ENCODE data around the gene COL8A1. TPM values are rescaled to one million over a fixed set of nuclear protein-coding genes. Genes with fewer than 3 reads are reported as not detected.
"Not testable (repeated sequence)": the region's sequence is repeated elsewhere in the genome, so short reads cannot be mapped to it uniquely, and the experiment has no call there.

Gene COL8A1
- total RNA-seq, 2 experiments from 2014 or later = 0.07 TPM; not detected in 1

DNA sequence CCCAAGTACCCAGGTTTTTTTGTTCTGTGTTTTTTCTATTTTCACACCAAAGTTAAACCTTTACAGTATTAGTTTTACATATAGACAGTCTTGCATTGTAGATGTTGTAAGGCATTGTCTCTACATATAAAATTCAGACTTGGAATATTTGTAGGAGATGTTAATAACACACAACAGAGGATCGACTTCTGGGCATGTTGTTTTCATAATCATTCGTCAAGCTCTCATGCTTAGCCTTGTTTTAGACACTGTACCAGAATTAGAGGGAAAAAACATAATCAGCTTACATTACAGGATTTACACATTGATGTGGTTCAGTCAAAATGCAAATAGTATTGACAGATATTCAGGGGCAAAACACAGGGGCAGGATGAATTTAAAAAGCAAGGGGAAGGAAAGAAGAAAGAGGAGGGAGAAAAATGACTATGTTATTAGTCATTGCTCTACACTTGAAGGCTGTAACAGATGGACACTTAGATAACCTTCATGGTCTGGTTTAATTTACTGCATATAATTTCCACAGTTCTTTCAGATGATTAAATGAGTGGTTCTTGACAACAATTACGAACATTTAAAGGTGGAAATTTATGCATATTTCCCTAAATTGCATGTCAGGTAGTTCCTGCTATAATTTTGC lies 186.7 kb downstream of the COL8A1 start:
- Mint-ChIP-seq H3K27ac (no peak overlapping the region), H3K27me3 (no peaks in the 10 kb centered on the region), H3K4me3 (no peak overlapping the region), H3K9me3 (no peaks in the 10 kb centered on the region), H3K4me1 (peaks cover 15% of the 10 kb centered on the region), H3K36me3 (ENCODE audit: low read depth) (no peaks in the 10 kb centered on the region)
- ChIA-PET CTCF (no interaction called here), POLR2A (no interaction called here)
- DNase-seq = no peak

GRCh38 chr3:99829844-99830243 lies 191.4 kb downstream of the COL8A1 start:
- POLR2A ChIA-PET = no interaction called here
- Mint-ChIP-seq H3K27me3 (no peaks in the 10 kb centered on the region), H3K9me3 (no peaks in the 10 kb centered on the region), H3K4me3 (no peak overlapping the region), H3K27ac (no peak overlapping the region), H3K36me3 (ENCODE audit: low read depth) (no peaks in the 10 kb centered on the region), H3K4me1 (peaks cover 5% of the 10 kb centered on the region)
- CTCF ChIA-PET = interaction anchor here (1.1 to 2.2 kb wide), 2 partner anchors 12 to 30 kb away, joined by 3 to 6 read pairs; partner anchors contain the start of gene CMSS1
- no peak for DNase-seq

DNA sequence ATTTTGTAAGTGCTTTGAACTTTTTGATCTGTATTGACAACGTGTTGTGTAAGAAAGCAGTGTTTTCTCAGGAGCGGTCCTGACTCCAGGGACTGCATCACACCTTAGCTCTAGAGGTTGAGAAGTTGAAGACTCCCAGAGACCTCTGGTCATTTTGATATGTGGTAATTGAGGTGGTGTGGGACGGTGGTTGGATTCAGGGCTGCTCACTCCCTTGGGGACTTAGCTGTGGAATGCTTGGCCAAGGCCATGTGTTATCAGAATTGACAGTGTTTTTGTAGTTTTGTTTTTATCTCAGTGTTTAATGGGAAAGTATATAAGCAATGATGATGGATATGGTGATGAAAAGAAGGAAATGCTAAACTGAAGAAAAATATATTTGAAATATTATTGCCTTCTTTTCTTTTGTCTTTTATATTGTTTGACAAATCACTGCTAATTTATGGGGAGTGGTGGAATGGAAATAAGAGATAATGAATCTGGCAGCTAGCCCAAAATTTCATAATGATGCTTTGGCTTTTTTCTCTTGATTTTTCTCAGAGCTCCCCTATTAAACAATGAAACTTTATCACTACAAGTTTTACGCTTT lies 195.3 kb downstream of the COL8A1 start:
- ChIA-PET CTCF (interaction anchor here (1.1 to 2.1 kb wide), 4 partner anchors 10 to 427 kb away, joined by 3 to 6 read pairs (median 4); partner anchors contain the start of genes CMSS1 and TBC1D23), POLR2A (interaction anchor here (0.5 kb wide), 1 partner anchor 1811 kb away, joined by 3 read pairs; no protein-coding TSS in a partner anchor)
- no peaks in the 10 kb centered on the region for H3K9me3 Mint-ChIP-seq
- DNase-seq = no peak
- no peaks in the 10 kb centered on the region for H3K36me3 Mint-ChIP-seq (ENCODE audit: low read depth)
- no peak overlapping the region for H3K4me3 Mint-ChIP-seq
- peaks cover 2% of the 10 kb centered on the region for H3K4me1 Mint-ChIP-seq
- no peak overlapping the region for H3K27ac Mint-ChIP-seq
- H3K27me3 Mint-ChIP-seq = no peaks in the 10 kb centered on the region

DNA sequence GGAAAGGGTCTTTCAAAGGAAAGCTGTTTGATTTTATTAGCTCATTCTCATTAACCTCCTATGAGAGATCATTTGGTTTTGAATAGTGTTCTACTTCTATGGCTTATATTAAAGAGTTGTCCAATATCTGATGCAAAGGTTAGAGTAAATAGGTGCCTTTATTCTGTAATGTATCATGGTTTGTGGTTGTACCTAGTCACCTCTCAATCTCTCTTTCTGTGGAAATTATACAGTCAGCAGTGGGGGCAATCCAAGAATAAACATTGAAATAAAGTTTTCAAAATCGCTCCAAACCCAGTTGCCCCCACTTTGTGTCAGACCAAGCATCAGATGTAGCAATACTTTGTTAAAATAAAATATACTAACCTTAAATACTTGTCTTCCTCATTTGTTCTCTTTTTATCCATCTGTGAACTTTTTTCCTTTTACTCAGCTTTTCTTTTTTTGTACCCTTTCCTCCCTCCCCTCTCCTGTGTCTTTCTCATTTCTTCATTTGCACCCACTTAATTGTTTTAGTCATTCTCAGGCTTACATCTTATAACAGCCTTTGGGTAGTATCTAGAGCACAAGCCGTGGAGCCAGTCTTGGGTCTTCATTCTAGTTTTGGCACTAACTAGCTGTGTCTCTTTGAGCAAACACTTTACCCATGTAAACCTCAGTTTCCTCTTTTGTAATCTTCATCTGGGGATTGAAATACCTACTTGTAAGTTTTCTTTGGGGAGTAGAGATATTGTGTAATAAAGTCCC lies 196.0 kb downstream of the COL8A1 start:
- ChIA-PET CTCF (interaction anchor here (1.1 to 2.1 kb wide), 3 partner anchors 17 to 426 kb away, joined by 3 to 6 read pairs (median 4); partner anchors contain the start of genes CMSS1 and TBC1D23), POLR2A (interaction anchor here (0.5 kb wide), 1 partner anchor 1811 kb away, joined by 3 read pairs; no protein-coding TSS in a partner anchor)
- Mint-ChIP-seq H3K4me1 (peaks cover 2% of the 10 kb centered on the region), H3K9me3 (no peaks in the 10 kb centered on the region), H3K36me3 (ENCODE audit: low read depth) (no peaks in the 10 kb centered on the region), H3K27ac (no peak overlapping the region), H3K27me3 (no peaks in the 10 kb centered on the region), H3K4me3 (no peak overlapping the region)
- DNase-seq = no peak

GRCh38 chr3:99836681-99837080 lies 198.3 kb downstream of the COL8A1 start:
- CTCF ChIA-PET = no interaction called here
- no peaks in the 10 kb centered on the region for H3K27me3 Mint-ChIP-seq
- H3K4me3 Mint-ChIP-seq = no peak overlapping the region
- no peaks in the 10 kb centered on the region for H3K9me3 Mint-ChIP-seq
- H3K4me1 Mint-ChIP-seq = peaks cover 2% of the 10 kb centered on the region
- H3K36me3 Mint-ChIP-seq (ENCODE audit: low read depth) = no peaks in the 10 kb centered on the region
- DNase-seq = no peak
- POLR2A ChIA-PET = no interaction called here
- no peak overlapping the region for H3K27ac Mint-ChIP-seq

GRCh38 chr3:99837715-99838114 lies 199.3 kb downstream of the COL8A1 start:
- ChIA-PET CTCF (interaction anchor here (1.6 to 2.0 kb wide), 2 partner anchors 10 to 416 kb away, joined by 3 to 5 read pairs; no protein-coding TSS in a partner anchor), POLR2A (no interaction called here)
- Mint-ChIP-seq H3K9me3 (no peaks in the 10 kb centered on the region), H3K36me3 (ENCODE audit: low read depth) (no peaks in the 10 kb centered on the region), H3K27me3 (no peaks in the 10 kb centered on the region), H3K4me1 (peaks cover 2% of the 10 kb centered on the region), H3K27ac (no peak overlapping the region), H3K4me3 (no peak overlapping the region)
- no peak for DNase-seq

DNA sequence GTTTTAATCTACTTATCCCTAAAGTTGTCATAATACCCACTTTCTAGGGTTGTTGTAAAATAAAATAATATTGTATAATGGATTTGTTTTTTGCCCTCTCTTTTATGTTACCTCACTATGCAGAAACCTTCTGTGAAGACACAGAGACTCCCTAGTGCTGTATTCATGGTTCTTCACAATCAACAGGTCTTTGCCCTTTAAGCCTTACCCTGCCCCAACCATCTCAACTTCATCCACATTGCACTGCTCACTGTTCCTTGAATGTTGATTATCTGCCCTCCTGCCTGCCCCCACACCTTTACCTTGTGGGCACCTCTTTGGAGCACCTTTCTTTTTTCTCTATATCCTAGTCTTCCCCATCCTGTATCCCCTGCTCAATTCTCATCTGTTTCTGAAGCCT lies 200.4 kb downstream of the COL8A1 start:
- POLR2A ChIA-PET = no interaction called here
- H3K36me3 Mint-ChIP-seq (ENCODE audit: low read depth) = no peaks in the 10 kb centered on the region
- no peaks in the 10 kb centered on the region for H3K4me1 Mint-ChIP-seq
- H3K27ac Mint-ChIP-seq = no peak overlapping the region
- CTCF ChIA-PET = interaction anchor here (1.6 to 2.4 kb wide), 3 partner anchors 11 to 415 kb away, joined by 3 to 7 read pairs (median 5); no protein-coding TSS in a partner anchor
- no peak overlapping the region for H3K4me3 Mint-ChIP-seq
- no peak for DNase-seq
- no peaks in the 10 kb centered on the region for H3K9me3 Mint-ChIP-seq
- H3K27me3 Mint-ChIP-seq = no peaks in the 10 kb centered on the region

- Mint-ChIP-seq H3K9me3 (no peaks in the 10 kb centered on the region), H3K4me3 (no peak overlapping the region), H3K4me1 (no peaks in the 10 kb centered on the region), H3K27me3 (no peaks in the 10 kb centered on the region), H3K36me3 (ENCODE audit: low read depth) (no peaks in the 10 kb centered on the region), H3K27ac (no peak overlapping the region)
- no peak for DNase-seq
- CTCF ChIA-PET = interaction anchor here (0.8 to 2.4 kb wide), 4 partner anchors 11 to 414 kb away, joined by 3 to 7 read pairs (median 4); partner anchors contain the start of gene CMSS1
- POLR2A ChIA-PET = no interaction called here
These were observed 201.2 kb downstream of the COL8A1 start for GRCh38 chr3:99839613-99840012.

GRCh38 chr3:99841949-99842348 lies 203.6 kb downstream of the COL8A1 start:
- H3K4me1 Mint-ChIP-seq; POLR2A ChIA-PET; H3K27ac Mint-ChIP-seq; H3K9me3 Mint-ChIP-seq; H3K4me3 Mint-ChIP-seq; H3K27me3 Mint-ChIP-seq; H3K36me3 Mint-ChIP-seq (ENCODE audit: low read depth); DNase-seq: not testable (repeated sequence)
- CTCF ChIA-PET = interaction anchor here (2.0 kb wide), 1 partner anchor 10 kb away, joined by 8 read pairs; no protein-coding TSS in a partner anchor

GRCh38 chr3:99842826-99843589 lies 204.6 kb downstream of the COL8A1 start:
- H3K36me3 Mint-ChIP-seq (ENCODE audit: low read depth) = no peaks in the 10 kb centered on the region
- H3K27me3 Mint-ChIP-seq = no peaks in the 10 kb centered on the region
- H3K27ac Mint-ChIP-seq = no peak overlapping the region
- peaks cover 4% of the 10 kb centered on the region for H3K4me1 Mint-ChIP-seq
- H3K9me3 Mint-ChIP-seq = no peaks in the 10 kb centered on the region
- no peak for DNase-seq
- ChIA-PET CTCF (interaction anchor here (0.7 to 1.6 kb wide), 8 partner anchors 15 to 417 kb away, joined by 3 to 4 read pairs (median 3); partner anchors contain the start of gene TBC1D23), POLR2A (no interaction called here)
- no peak overlapping the region for H3K4me3 Mint-ChIP-seq

GRCh38 chr3:99843590-99844258 lies 205.3 kb downstream of the COL8A1 start:
- DNase-seq = no peak
- no peaks in the 10 kb centered on the region for H3K9me3 Mint-ChIP-seq
- POLR2A ChIA-PET = no interaction called here
- CTCF ChIA-PET = interaction anchor here (0.7 to 1.6 kb wide), 13 partner anchors 10 to 743 kb away, joined by 3 to 6 read pairs (median 4); no protein-coding TSS in a partner anchor
- H3K4me3 Mint-ChIP-seq = no peak overlapping the region
- H3K27ac Mint-ChIP-seq = no peak overlapping the region
- peaks cover 4% of the 10 kb centered on the region for H3K4me1 Mint-ChIP-seq
- no peaks in the 10 kb centered on the region for H3K36me3 Mint-ChIP-seq (ENCODE audit: low read depth)
- H3K27me3 Mint-ChIP-seq = no peaks in the 10 kb centered on the region

DNA sequence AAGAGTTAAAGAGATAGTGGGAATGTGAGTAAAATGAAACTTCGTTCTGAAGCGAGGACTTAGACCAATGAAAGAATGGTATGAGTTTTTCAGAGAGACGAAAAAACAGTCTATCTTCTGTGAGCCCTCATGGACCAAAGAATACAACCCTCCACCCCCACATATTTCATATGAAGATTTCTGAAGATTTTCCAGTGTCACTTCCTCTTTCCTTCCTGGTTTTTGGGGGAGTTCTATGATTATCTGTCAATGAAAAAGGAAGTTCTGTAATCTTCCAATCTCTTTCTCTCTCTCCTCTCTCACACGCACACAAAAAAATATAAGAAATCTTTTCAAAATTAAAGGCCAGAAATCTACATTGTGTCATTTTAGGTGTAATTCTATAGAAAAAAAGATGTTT lies 206.9 kb downstream of the COL8A1 start:
- POLR2A ChIA-PET = no interaction called here
- Mint-ChIP-seq H3K4me1 (peaks cover 4% of the 10 kb centered on the region), H3K9me3 (no peaks in the 10 kb centered on the region), H3K27me3 (no peaks in the 10 kb centered on the region), H3K27ac (no peak overlapping the region), H3K4me3 (no peak overlapping the region), H3K36me3 (ENCODE audit: low read depth) (no peaks in the 10 kb centered on the region)
- no peak for DNase-seq
- CTCF ChIA-PET = interaction anchor here (1.1 kb wide), 1 partner anchor 409 kb away, joined by 6 read pairs; no protein-coding TSS in a partner anchor
